SJSA1 (cell line): ENCODE results near the gene ORC3. TPM values are rescaled to one million over a fixed set of nuclear protein-coding genes. Genes with fewer than 3 reads are reported as not detected.

Experiments
- total RNA-seq: library from RNA; depleted of rRNA; stranded (reverse); fragments of >200 nt; shearing (Covaris generic); gene quantifications from 2 replicates; pipeline ENCODE4 v1.2.3, GENCODE V29; 2014; rRNA removed

The ORC3 gene
- total RNA-seq, 1 experiment from 2014 or later, result 35.3 TPM

Other genes with a start within 250 kb of the ORC3 start
- gene C6orf163, start 245.3 kb upstream of the ORC3 start, total RNA-seq, result 0.39 and 0.88 TPM in 2 replicates
- not detected in 2 replicates for gene CFAP206, start 182.2 kb upstream of the ORC3 start, total RNA-seq
- 26.6 and 27.8 TPM in 2 replicates for gene SLC35A1, start 117.2 kb upstream of the ORC3 start, total RNA-seq
- 50.4 and 51.4 TPM in 2 replicates for gene RARS2, start 148 bp upstream of the ORC3 start, total RNA-seq
- 16.1 and 28.3 TPM in 2 replicates for gene AKIRIN2, start 112.1 kb downstream of the ORC3 start, total RNA-seq